Rectal smooth muscle tissue (tissue), 1 donor: Measurements from ENCODE around the gene AKNA.

Source experiments
- H3K27ac ChIP-seq: one replicate; pipeline ENCODE4 v1.7.0; 2013; ENCODE audit warnings: low read depth, low read length, inconsistent platforms
- H3K27me3 ChIP-seq: one replicate; pipeline ENCODE4 v1.7.0; 2013; ENCODE audit warnings: low read length; ENCODE audit not compliant: control insufficient read depth, insufficient read depth
- H3K36me3 ChIP-seq: one replicate; pipeline ENCODE4 v1.7.0; 2013; ENCODE audit warnings: low read length; ENCODE audit not compliant: control insufficient read depth, insufficient read depth
- H3K4me1 ChIP-seq: one replicate; pipeline ENCODE4 v1.7.0; 2013; ENCODE audit warnings: low read length; ENCODE audit not compliant: control insufficient read depth, insufficient read depth
- H3K4me3 ChIP-seq: one replicate; pipeline ENCODE4 v1.7.0; 2013; ENCODE audit warnings: low read length
- H3K9ac ChIP-seq: one replicate; pipeline ENCODE4 v1.7.0; 2013; ENCODE audit warnings: low read length

Gene AKNA

DNA sequence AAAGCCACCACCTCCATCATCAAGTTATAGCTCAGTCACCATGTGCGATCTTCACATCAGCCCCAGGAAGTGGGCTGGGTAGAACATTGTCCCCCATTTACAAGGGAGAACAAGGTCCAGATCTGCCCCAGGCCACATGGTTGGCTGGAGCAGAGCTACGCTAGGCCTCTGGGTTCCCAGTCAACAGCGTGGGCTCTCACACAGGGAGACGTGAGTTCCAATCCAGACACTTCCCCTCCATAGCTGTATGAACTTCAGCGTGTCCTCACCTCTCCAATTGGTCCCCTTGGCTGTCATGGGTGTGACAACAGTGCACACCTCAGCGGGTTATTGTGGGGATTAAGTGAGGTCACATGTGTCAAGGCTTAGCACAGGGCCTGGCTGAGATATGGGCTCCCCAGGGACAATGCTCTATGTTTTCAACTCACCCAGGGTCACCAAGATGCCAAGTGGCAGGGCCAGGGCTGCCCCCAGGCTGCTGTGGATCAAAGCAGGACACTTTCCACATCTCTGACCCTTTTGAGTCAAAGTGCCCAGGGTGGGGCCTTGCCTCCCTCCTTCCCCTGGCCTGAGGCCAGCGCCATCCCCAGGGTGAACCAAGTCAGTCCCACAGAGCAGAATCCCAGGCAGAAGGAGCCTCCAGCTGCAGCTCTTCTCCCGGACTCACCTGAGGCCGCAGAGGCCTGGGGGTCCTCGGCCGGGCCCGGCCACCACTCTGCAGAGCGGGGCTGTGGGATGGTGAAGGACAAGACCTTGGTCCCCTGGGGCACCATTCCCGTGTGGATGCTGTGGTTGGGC, 19.8 kb downstream of the AKNA start:
- H3K4me3 ChIP-seq: no peak overlapping the region
- H3K4me1 ChIP-seq: no peaks in the 10 kb centered on the region
- no peak overlapping the region for H3K9ac ChIP-seq
- H3K36me3 ChIP-seq: peaks cover 36% of the 10 kb centered on the region
- no peaks in the 10 kb centered on the region for H3K27me3 ChIP-seq
- H3K27ac ChIP-seq: no peak overlapping the region

DNA sequence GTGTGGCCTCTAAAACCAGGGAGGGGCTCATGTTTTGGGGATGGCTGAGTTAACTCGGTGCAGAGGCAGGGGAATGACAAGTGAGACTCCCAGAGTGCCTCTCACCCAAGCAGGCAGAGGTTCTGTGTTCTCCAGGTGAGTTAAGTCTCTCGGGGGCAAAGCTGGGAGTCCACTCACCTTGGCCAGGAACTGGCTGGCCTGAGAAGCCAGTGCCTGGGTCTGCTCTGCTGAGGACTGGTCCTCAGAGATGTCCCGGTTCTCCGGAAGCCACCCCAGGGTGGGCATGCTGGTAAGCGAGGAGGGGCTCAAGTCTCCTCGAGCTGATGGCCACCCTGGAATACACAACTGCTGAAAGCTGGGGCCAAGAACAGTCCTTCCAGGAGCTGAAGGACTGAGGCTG, 20.4 kb downstream of the AKNA start:
- no peak overlapping the region for H3K4me3 ChIP-seq

DNA sequence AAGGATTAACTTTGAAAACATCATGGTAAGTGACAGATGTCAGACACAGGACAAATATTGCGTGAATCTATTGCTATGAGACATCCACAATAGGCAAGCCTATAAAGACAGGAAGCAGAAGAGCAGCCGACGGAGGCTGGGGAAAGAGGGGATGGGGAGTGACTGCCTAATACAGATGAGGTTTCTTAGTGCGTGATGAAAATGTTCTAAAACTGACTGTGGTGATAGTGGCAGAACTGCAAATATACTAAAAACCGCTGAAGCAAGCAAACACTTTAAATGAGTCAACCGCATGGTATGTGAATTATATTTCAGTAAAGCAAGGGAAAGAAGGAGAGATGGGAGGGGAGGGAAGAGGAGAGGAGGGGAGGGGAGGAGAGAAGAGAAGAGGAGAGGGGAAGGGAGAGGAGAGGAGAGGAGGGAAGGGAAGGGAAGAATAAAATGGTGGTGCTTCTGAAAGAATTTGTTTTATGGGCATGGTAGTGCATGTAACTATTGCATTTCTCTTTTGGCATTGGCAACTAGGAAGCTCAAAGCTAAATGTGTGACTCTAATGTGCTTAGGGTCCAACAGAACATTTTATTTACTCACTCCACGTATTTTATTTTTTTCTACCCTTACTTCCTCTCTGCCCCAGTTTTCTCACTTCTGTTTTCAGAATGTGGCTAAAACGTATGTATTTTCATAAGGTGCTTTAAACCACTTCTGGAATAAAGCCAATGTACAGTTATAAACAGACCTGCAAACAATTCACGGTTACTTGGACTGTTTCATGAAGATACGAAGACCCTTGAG, 21.3 kb downstream of the AKNA start:
- Histone ChIP-seq H3K27me3 (no peaks in the 10 kb centered on the region), H3K36me3 (peaks cover 43% of the 10 kb centered on the region), H3K4me1 (no peaks in the 10 kb centered on the region), H3K9ac (no peak overlapping the region), H3K4me3 (no peak overlapping the region), H3K27ac (no peak overlapping the region)

More for the DNA sequence above, 20.4 kb downstream of the AKNA start:
- Histone ChIP-seq H3K27me3 (no peaks in the 10 kb centered on the region), H3K27ac (no peak overlapping the region), H3K36me3 (peaks cover 41% of the 10 kb centered on the region), H3K9ac (no peak overlapping the region), H3K4me1 (no peaks in the 10 kb centered on the region)

DNA sequence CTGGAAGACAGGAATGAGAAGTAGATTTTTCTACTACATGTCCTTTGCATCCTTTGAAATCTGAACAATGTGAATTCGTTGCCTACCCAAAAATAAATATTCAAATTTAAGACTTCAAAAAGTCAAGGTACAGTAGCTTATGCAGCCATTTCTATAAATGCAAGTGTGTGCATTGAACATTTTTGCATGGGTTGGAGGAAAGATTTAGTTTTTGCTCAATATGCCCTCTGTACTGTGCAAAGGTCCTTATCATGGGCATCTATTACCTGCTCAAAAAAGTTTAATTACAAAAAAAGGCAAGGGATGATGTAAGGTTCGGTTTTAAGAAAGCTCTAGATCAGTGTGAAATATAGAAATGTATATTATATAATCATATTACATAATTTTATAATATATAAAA, 22.6 kb downstream of the AKNA start:
- peaks cover 54% of the 10 kb centered on the region for H3K36me3 ChIP-seq

DNA sequence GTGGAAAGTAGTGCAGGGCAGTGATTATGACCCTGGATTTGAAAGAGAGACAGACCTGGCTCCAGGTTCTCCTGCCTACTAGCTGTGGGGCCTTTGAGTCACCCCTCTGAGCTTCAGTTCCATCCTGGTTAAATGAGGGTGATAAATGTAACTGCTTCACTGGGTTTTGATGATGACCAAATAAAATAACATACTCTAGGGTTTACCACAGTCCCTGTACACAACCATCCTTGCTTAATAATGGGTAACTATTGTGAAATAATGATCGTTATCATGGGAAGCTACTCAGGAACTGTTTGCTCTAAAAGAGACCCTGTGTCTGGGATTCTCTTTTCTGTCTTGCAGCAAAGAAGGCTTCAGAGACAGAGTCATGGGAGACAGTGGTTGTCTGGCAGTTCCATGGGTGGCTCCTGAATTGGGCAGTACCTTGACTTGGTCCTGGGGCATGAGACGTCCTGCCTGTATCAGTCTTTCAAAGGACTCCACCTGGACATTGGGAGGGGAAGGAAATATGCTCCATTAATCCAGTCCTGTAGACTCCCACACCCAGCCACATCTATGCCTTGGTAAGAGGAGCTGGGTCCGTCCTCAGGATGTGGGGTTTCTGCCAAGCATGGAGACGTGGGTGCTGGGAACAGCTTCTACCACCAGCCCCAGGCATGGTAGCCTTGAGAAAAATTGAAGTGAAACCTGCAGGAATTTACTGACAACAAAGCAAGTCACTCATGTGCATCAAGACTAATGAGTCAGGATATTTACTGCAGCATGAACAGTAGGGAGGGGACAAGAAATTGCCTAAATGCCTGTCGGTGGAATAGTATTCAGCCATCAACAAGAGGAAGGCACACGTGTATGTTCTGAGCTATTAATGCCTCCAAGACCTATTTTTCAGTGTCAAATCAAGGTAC, 23.4 kb downstream of the AKNA start:
- Histone ChIP-seq H3K4me1 (no peaks in the 10 kb centered on the region), H3K27ac (no peak overlapping the region), H3K27me3 (no peaks in the 10 kb centered on the region), H3K36me3 (peaks cover 62% of the 10 kb centered on the region), H3K4me3 (no peak overlapping the region), H3K9ac (no peak overlapping the region)

More for the DNA sequence above, 22.6 kb downstream of the AKNA start:
- H3K4me3 ChIP-seq: no peak overlapping the region
- H3K4me1 ChIP-seq: no peaks in the 10 kb centered on the region
- H3K27me3 ChIP-seq: no peaks in the 10 kb centered on the region
- H3K27ac ChIP-seq: no peak overlapping the region
- H3K9ac ChIP-seq: no peak overlapping the region

DNA sequence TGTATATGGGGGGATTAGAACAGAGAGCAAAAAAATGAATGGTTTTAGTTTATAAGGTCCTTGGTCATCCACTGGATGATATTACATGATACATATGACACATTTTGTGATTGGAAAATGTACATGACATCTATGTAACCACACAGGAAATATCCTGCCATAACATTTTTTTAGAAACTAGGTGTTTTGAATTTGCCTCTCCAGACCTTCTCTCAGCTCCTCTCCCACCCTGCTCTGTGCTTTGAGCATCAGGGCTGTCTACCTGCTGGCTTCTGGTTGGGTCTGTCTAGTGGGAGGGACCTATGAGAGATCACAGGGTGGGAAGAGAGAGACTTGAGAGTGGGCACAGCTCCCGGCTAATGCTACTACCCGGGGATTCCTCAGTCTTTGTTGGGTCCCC, 24.4 kb downstream of the AKNA start:
- Histone ChIP-seq H3K4me3 (no peak overlapping the region), H3K27me3 (no peaks in the 10 kb centered on the region), H3K27ac (no peak overlapping the region), H3K36me3 (peaks cover 60% of the 10 kb centered on the region), H3K9ac (no peak overlapping the region), H3K4me1 (no peaks in the 10 kb centered on the region)

DNA sequence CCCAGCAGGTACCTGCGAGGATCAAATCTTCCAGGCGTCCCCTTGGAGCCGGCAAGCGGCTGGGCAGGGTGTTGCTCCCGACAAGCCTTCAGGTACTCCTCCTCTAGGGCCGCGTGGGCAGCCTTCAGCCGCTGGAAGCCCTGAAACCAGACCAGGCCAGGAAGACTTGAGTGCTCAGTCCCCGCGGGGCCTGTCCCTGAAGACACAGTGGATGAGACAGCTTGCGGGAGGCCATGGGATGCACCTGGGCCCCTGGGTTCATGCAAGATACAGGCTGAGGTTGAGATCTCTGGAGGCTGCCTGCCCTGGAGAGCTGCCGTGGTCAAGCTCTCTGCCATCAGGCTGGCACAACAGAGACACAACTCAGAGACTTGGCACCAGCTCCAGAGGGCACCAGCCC, 25.4 kb downstream of the AKNA start:
- H3K9ac ChIP-seq: no peak overlapping the region
- no peak overlapping the region for H3K4me3 ChIP-seq
- H3K27ac ChIP-seq: no peak overlapping the region
- no peaks in the 10 kb centered on the region for H3K27me3 ChIP-seq
- no peaks in the 10 kb centered on the region for H3K4me1 ChIP-seq
- peaks cover 58% of the 10 kb centered on the region for H3K36me3 ChIP-seq

DNA sequence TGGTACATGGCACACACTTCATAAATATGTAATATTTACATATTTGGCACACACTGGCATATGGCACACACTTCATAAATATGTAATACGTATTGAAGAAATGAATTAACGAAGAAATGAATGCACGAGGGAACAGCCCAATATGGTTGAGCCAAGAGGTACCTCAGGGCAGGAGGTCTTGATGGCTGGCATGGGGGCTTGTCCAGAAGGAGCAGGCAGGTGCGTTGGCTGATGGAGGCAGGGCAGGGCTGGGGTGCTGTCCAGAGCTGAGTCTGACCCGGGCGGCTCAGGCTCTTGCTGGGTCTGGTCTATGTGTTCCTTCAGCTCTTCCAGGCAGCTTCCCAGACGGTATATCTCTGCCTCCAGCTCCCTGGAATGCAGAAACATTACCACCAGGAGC, 26.2 kb downstream of the AKNA start:
- no peaks in the 10 kb centered on the region for H3K4me1 ChIP-seq
- no peak overlapping the region for H3K27ac ChIP-seq
- H3K27me3 ChIP-seq: no peaks in the 10 kb centered on the region
- no peak overlapping the region for H3K9ac ChIP-seq
- H3K4me3 ChIP-seq: no peak overlapping the region
- peaks cover 62% of the 10 kb centered on the region for H3K36me3 ChIP-seq

DNA sequence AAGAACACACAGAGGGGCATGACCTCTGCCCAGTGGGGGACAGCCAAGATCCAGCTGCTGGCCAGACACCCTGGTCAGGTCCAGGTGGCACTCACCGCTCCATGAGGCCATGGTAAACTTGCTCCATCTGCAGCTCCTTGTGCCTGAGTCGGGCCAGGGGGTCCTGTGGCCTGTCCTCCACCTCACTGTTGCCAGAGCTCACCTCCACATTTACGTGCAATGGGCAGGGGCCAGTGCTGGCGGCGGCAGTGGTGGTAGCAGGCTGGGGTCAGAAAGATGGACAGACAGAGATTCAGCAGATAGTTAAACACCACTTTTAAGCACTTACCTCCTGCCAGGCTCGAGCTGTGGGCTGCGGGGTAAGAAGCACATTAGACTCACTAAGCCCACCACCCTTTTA, 28.0 kb downstream of the AKNA start:
- H3K27ac ChIP-seq: no peak overlapping the region
- H3K36me3 ChIP-seq: peaks cover 68% of the 10 kb centered on the region
- H3K27me3 ChIP-seq: no peaks in the 10 kb centered on the region

DNA sequence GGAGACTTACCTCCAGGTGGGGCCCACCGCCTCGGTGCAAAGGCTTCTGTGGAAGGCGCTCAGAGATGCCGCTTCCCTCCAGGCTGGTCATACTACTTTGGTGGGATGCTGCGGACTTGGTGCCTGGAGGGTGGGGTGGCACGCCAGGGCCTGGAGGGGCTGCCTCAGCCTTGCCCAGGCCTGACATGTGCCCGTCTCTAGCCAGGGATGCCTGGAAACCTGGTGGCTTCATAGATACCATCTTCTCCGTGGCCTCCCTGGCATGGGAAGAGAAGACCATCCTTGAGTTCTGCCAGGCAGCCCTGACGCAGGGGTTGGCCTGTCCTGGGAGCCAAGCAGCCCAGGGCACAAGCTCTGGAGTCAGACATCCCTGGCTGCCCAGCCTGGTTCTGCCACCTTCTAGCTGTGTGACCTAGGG, 29.9 kb downstream of the AKNA start:
- H3K4me1 ChIP-seq: no peaks in the 10 kb centered on the region
- H3K27ac ChIP-seq: no peak overlapping the region
- peaks cover 61% of the 10 kb centered on the region for H3K36me3 ChIP-seq
- no peak overlapping the region for H3K9ac ChIP-seq
- no peaks in the 10 kb centered on the region for H3K27me3 ChIP-seq
- H3K4me3 ChIP-seq: no peak overlapping the region

More for the DNA sequence above, 28.0 kb downstream of the AKNA start:
- H3K9ac ChIP-seq: no peak overlapping the region
- H3K4me1 ChIP-seq: no peaks in the 10 kb centered on the region
- no peak overlapping the region for H3K4me3 ChIP-seq

DNA sequence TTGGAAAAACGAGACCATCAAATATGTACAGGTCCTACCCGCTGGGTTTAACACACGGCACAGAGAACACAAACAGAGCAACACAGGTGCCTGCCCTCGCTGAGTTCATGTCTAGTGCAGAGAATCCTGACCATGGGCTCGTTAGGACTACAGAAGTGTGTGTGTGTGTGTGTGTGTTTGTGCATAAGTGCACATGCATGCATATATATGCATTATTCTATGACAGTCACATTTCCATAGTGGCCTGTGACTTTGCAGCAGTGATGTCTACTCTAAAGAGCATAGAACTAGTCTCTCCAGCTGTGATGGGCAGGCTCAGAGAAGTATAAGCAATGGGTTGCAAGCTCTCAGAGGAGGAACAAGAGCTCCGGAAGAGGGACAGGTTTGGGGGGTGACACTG, 30.4 kb downstream of the AKNA start:
- H3K36me3 ChIP-seq: peaks cover 57% of the 10 kb centered on the region
- no peak overlapping the region for H3K4me3 ChIP-seq
- no peaks in the 10 kb centered on the region for H3K4me1 ChIP-seq
- H3K27me3 ChIP-seq: no peaks in the 10 kb centered on the region
- no peak overlapping the region for H3K9ac ChIP-seq
- H3K27ac ChIP-seq: no peak overlapping the region

DNA sequence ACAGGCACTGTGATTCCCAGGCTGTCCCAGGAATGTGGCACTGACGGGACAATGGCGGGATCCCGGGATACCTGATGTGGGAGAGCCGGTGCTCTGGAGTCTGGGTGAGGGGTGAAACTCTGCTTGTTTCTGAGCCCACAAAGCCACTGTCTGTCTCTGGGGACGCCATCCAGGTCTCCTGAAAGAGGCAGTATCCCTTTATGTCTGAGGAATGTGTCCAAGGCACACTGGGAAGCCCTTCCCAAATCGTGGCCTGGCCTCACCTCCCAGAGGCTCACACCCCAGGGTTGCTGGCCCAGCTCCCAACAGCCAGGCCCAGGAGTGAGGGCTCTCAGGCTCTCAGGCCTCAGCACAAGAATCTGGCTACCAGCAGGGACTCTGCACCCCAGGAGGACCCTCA, 31.0 kb downstream of the AKNA start:
- no peaks in the 10 kb centered on the region for H3K4me1 ChIP-seq
- peaks cover 52% of the 10 kb centered on the region for H3K36me3 ChIP-seq
- H3K9ac ChIP-seq: no peak overlapping the region
- no peak overlapping the region for H3K4me3 ChIP-seq
- H3K27ac ChIP-seq: no peak overlapping the region
- no peaks in the 10 kb centered on the region for H3K27me3 ChIP-seq
